Smooth muscle cell (in vitro differentiated cells): ENCODE measurements around the gene AIF1L. TPM values are rescaled to one million over a fixed set of nuclear protein-coding genes. Genes with fewer than 3 reads are reported as not detected.

Source experiments
- DNase-seq: peaks from one replicate; lab custom pipeline; 2025; ENCODE audit not compliant: unreplicated experiment; lab: John Stamatoyannopoulos, UW
- H2AFZ ChIP-seq: fragments of 200-600 bp; sonication (generic); 2 replicates; pipeline ENCODE4 v1.6.0; 2016; ENCODE audit warnings: antibody characterized with exemption, low read depth, mild to moderate bottlenecking
- H3F3A ChIP-seq: fragments of 200-600 bp; sonication (generic); 2 replicates; pipeline ENCODE4 v1.6.0; 2017; ENCODE audit warnings: antibody characterized with exemption, low read depth
- H3K27ac ChIP-seq: fragments of 200-600 bp; sonication (generic); 2 replicates; pipeline ENCODE4 v1.5.1; 2016; ENCODE audit warnings: low read depth, mild to moderate bottlenecking
- H3K27me3 ChIP-seq: fragments of 200-600 bp; sonication (generic); 2 replicates; pipeline ENCODE4 v1.6.1; 2016; ENCODE audit warnings: low read depth, mild to moderate bottlenecking
- H3K36me3 ChIP-seq: fragments of 200-600 bp; sonication (generic); 2 replicates; pipeline ENCODE4 v1.5.1; 2016; ENCODE audit warnings: low read depth
- H3K4me1 ChIP-seq: fragments of 200-600 bp; sonication (generic); 2 replicates; pipeline ENCODE4 v1.5.1; 2016; ENCODE audit warnings: low read depth
- H3K4me2 ChIP-seq: fragments of 200-600 bp; sonication (generic); 2 replicates; pipeline ENCODE4 v1.6.0; 2016; ENCODE audit warnings: mild to moderate bottlenecking
- H3K4me3 ChIP-seq: fragments of 200-600 bp; sonication (generic); 2 replicates; pipeline ENCODE4 v1.5.1; 2016; ENCODE audit warnings: mild to moderate bottlenecking
- H3K79me2 ChIP-seq: fragments of 200-600 bp; sonication (generic); 2 replicates; pipeline ENCODE4 v1.6.0; 2016; ENCODE audit warnings: low read depth, mild to moderate bottlenecking
- H3K9ac ChIP-seq: fragments of 200-600 bp; sonication (generic); 2 replicates; pipeline ENCODE4 v1.6.0; 2016; ENCODE audit warnings: low read depth
- H3K9me3 ChIP-seq: fragments of 200-600 bp; sonication (generic); replicated peaks from 2 replicates; pipeline ENCODE4 v1.5.1; 2016; ENCODE audit warnings: low read depth
- H4K20me1 ChIP-seq: fragments of 200-600 bp; sonication (generic); 2 replicates; pipeline ENCODE4 v1.6.0; 2016; ENCODE audit warnings: low read depth
- WGBS: methylation state at CpG from one replicate; pipeline ENCODE4 v1.1.7; 2016; ENCODE audit warnings: low lambda C conversion rate; 5-methylcytosine and 5-hydroxymethylcytosine counted together
- polyA plus RNA-seq: library from polyadenylated mRNA; unstranded; fragments of >200 nt; fragmentation: Nextera tagmentation; extraction: Ambion mirVana; gene quantifications from 2 replicates; pipeline ENCODE4 v1.2.1, GENCODE V29; 2016
- total RNA-seq: library from RNA; depleted of rRNA; stranded (reverse); fragments of >200 nt; gene quantifications from 2 replicates; pipeline ENCODE4 v1.2.3, GENCODE V29; 2014
- TF ChIP-seq, protein P1 (sequence below): fragments of 200-600 bp; sonication (generic); IDR thresholded peaks from 2 replicates; pipeline ENCODE4 v1.5.1; 2017; ENCODE audit warnings: borderline replicate concordance, mild to moderate bottlenecking, antibody characterized with exemption; ENCODE audit not compliant: insufficient read depth, poor library complexity, severe bottlenecking

Gene AIF1L
- total and polyA plus RNA-seq, 2 experiments from 2014 or later = 1.6 to 3.1 TPM

DNA sequence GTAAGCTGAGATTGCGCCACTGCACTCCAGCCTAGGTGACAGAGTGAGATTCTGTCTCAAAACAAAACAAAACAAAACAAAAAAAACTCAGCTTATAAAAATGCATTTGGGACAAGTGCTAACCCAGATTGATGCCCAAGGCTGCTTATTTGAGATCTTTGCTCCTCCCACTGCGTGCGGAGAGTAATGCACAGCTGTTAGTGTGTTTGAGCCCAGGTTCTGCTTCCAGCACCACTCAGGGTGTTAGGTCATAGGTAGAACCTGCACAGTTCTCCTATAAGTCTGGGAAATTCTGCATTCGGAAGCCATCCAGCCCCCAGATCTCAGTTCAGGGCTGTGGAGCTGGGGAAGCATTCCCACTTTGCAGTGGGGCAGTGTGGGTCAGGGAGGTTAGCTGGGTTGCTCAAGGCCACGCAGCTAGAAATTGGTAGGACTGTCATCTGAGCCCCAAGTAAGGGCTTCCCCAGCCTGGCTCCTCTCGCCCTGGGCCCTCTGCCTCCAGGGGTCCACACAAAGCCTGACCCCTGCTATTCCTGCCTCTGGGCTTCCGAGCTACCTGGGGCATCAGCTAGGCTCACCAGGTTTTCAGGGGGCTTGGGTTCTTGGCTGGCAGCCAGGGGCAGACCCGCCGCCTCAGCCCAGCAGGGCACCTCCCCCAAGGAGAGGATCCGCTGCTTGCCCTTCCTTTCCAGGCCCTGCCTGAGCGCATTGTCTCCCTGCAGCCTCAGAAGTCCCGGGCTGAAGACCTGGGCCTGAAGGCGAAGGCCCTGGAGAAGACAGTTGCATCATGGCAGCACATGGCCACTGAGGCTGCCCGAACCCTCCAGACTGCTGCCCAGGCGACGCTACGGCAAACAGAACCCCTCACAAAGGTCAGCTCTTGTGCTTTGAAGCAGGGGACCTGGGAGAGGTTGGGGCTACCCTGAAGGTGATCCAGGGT, 17.6 kb upstream of the AIF1L start:
- Histone ChIP-seq H3K79me2 (no peaks in the 10 kb centered on the region), H3K36me3 (no peaks in the 10 kb centered on the region), H3K27me3 (no peaks in the 10 kb centered on the region), H2AFZ (no peak overlapping the region), H3K9ac (no peak overlapping the region), H3K4me3 (no peak overlapping the region), H3K4me2 (no peak overlapping the region), H3K9me3 (no peaks in the 10 kb centered on the region), H3K4me1 (no peaks in the 10 kb centered on the region), H3F3A (no peaks in the 10 kb centered on the region), H3K27ac (no peak overlapping the region), H4K20me1 (no peaks in the 10 kb centered on the region)
- no peak for DNase-seq
- TF ChIP-seq, protein P1, sequence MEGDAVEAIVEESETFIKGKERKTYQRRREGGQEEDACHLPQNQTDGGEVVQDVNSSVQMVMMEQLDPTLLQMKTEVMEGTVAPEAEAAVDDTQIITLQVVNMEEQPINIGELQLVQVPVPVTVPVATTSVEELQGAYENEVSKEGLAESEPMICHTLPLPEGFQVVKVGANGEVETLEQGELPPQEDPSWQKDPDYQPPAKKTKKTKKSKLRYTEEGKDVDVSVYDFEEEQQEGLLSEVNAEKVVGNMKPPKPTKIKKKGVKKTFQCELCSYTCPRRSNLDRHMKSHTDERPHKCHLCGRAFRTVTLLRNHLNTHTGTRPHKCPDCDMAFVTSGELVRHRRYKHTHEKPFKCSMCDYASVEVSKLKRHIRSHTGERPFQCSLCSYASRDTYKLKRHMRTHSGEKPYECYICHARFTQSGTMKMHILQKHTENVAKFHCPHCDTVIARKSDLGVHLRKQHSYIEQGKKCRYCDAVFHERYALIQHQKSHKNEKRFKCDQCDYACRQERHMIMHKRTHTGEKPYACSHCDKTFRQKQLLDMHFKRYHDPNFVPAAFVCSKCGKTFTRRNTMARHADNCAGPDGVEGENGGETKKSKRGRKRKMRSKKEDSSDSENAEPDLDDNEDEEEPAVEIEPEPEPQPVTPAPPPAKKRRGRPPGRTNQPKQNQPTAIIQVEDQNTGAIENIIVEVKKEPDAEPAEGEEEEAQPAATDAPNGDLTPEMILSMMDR = no peak
- 98% methylated on average over 17 of the region's 17 CpGs for WGBS

DNA sequence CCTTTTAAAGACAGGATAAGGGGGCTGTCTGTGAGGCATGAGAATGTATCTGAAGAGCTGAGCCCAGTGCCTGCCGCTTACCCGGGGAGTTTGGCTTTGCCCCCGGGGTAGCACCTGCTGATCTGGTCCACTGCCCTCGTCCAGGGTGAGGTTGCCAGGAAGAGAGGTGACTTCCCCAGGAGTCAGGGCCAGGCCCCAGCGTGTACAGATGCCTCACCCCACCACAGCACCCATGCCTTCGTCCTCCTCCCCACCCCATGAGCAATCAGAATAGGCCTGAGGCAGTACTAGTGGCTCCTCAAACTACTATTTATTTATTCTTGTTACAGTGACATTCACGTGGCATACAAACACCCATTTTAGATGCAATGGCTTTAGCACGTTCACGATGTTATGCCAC, 15.7 kb upstream of the AIF1L start:
- Histone ChIP-seq H3K79me2 (no peaks in the 10 kb centered on the region), H3K27me3 (no peaks in the 10 kb centered on the region), H3K4me2 (no peak overlapping the region), H3K9ac (no peak overlapping the region), H3K4me3 (no peak overlapping the region), H3F3A (no peaks in the 10 kb centered on the region), H3K4me1 (no peaks in the 10 kb centered on the region), H4K20me1 (no peaks in the 10 kb centered on the region), H3K9me3 (no peaks in the 10 kb centered on the region), H3K36me3 (no peaks in the 10 kb centered on the region), H3K27ac (no peak overlapping the region), H2AFZ (no peak overlapping the region)
- TF ChIP-seq, protein P1 = no peak
- WGBS = 72% methylated on average over 9 of the region's 9 CpGs
- DNase-seq = no peak

DNA sequence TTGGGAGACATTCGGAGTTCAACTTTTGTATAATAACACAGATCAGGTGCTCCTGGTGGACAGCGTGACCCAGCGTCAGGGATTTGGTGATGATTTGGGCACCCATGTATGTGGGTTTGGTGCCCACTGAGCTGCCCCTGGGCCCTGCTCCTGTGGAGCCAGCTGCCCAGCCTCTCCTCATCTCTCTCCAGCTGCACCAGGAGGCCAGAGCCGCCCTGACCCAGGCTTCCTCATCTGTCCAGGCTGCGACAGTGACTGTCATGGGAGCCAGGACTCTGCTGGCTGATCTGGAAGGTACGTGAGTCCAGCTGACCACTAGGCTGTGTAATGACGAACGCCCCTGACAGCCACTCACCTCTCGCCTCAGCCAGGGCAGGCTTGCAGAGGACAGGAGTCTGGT, 14.5 kb upstream of the AIF1L start:
- no peaks in the 10 kb centered on the region for H3K9me3 ChIP-seq
- no peaks in the 10 kb centered on the region for H3K36me3 ChIP-seq
- no peak overlapping the region for H3K4me3 ChIP-seq
- no peaks in the 10 kb centered on the region for H3K27me3 ChIP-seq
- no peak for DNase-seq
- no peak overlapping the region for H3K27ac ChIP-seq
- H3K4me1 ChIP-seq = no peaks in the 10 kb centered on the region
- no peaks in the 10 kb centered on the region for H3K79me2 ChIP-seq
- H4K20me1 ChIP-seq = no peaks in the 10 kb centered on the region
- TF ChIP-seq, protein P1 = no peak
- H3K4me2 ChIP-seq = no peak overlapping the region
- H3K9ac ChIP-seq = no peak overlapping the region
- 97% methylated on average over 9 of the region's 9 CpGs for WGBS
- H3F3A ChIP-seq = no peaks in the 10 kb centered on the region
- H2AFZ ChIP-seq = no peak overlapping the region
